Suprapubic skin (tissue), 4 donors: ENCODE results near the gene CHAF1A. TPM values are rescaled to one million over a fixed set of nuclear protein-coding genes. Genes with fewer than 3 reads are reported as not detected.

Source experiments
- DNase-seq, 2 donors: peaks; one replicate each; pipeline ENCODE4 v3.0.0-alpha.2; 2019; ENCODE audit warnings: low spot score in 2 of 2
- H3K27ac ChIP-seq: fragments of 200-600 bp; sonication (generic); one replicate; pipeline ENCODE4 v1.5.1; 2019
- H3K27me3 ChIP-seq: fragments of 200-600 bp; sonication (generic); one replicate; pipeline ENCODE4 v1.5.1; 2019
- H3K36me3 ChIP-seq: fragments of 200-600 bp; sonication (generic); one replicate; pipeline ENCODE4 v1.5.1; 2019
- H3K4me1 ChIP-seq: fragments of 200-600 bp; sonication (generic); one replicate; pipeline ENCODE4 v1.5.1; 2019
- H3K4me3 ChIP-seq: fragments of 200-600 bp; sonication (generic); one replicate; pipeline ENCODE4 v1.5.1; 2019; ENCODE audit warnings: mild to moderate bottlenecking
- H3K9me3 ChIP-seq: fragments of 200-600 bp; sonication (generic); one replicate; pipeline ENCODE4 v1.5.1; 2019
- CTCF ChIP-seq, 2 donors: fragments of 200-600 bp in 1 of 2; fragments of 450-650 bp in 1 of 2; sonication (generic) in 1 of 2; IDR thresholded peaks; one replicate each; pipeline ENCODE4 v1.5.1; 2016 to 2019; ENCODE audit warnings: antibody characterized with exemption in 2 of 2, mild to moderate bottlenecking in 1 of 2, moderate library complexity in 1 of 2
- EP300 ChIP-seq: sonication (generic); formaldehyde crosslinking; IDR thresholded peaks from one replicate; pipeline ENCODE4 v1.6.1; 2017; ENCODE audit warnings: antibody characterized with exemption
- POLR2A ChIP-seq, 2 donors: fragments of 450-650 bp; IDR thresholded peaks; one replicate each; pipeline ENCODE4 v1.6.1; 2017; ENCODE audit warnings: antibody characterized with exemption in 2 of 2, mild to moderate bottlenecking in 2 of 2, moderate library complexity in 2 of 2
- POLR2AphosphoS5 ChIP-seq, 3 donors: sonication (generic); formaldehyde crosslinking; IDR thresholded peaks; one replicate each; pipeline ENCODE4 v1.6.1; 2017; ENCODE audit warnings: antibody characterized with exemption in 3 of 3
- WGBS: methylation state at CpG from one replicate; pipeline ENCODE4 v1.1.5; 2018; 5-methylcytosine and 5-hydroxymethylcytosine counted together
- total RNA-seq, 4 donors: library from RNA; depleted of rRNA; stranded (reverse); fragments of >200 nt; gene quantifications; one replicate each; pipeline ENCODE4 v1.1.0, GENCODE V29; 2016

CHAF1A gene
- total RNA-seq, 4 donors from 2014 or later, result 8.5 to 20.4 (median 11.4) TPM

DNA sequence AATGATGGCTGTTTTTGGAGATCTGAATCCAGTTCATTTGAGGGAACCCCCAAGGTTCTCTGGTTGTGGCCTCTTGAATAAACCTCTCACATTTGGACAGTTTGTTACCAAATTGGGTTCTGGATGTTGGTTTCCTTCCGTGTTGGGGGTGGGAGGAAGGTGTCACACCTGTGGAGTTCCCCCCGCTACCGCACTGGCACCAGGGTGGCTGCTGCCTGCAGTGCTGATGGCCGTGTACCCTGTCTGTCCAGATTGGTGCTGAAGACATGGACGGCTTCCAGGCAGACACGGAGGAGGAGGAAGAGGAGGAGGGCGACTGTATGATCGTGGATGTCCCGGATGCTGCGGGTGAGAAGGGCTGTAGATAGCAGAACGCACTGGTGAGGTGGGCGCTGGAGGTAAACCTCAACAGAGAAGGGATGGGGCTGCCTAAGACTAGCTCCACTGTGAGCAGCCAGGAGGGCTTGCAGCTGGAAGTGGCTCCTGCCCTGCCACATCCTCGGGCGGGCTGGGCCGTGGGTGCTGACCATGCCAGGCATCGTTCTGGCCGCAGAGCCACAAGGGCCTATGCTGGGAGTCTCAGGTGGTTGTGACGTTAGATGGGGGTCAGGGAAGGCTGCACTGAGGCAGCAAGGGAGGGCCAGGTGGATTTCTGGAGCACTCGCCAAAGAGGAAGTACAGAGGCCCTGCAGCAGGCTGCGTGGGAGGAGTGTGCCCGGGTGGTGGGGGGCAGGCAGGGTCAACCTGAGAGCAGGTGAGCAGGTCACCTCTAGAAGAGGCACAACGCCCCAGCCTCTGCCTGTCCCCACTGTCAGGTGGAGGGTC is 39.8 kb downstream of the CHAF1A start:
- no peaks in the 10 kb centered on the region for H3K9me3 ChIP-seq
- peaks cover 33% of the 10 kb centered on the region for H3K36me3 ChIP-seq
- TF ChIP-seq CTCF (IDR thresholded peaks at IDR 0.05) (no peak), POLR2A (IDR thresholded peaks at IDR 0.05) (no peak), POLR2AphosphoS5 (IDR thresholded peaks at IDR 0.05) (no peak), EP300 (no peak)
- no peak overlapping the region for H3K27ac ChIP-seq
- WGBS, result 74% methylated on average over 18 of the region's 22 CpGs
- no peaks in the 10 kb centered on the region for H3K27me3 ChIP-seq
- no peaks in the 10 kb centered on the region for H3K4me1 ChIP-seq
- H3K4me3 ChIP-seq, result no peak overlapping the region
- DNase-seq, result no peak

DNA sequence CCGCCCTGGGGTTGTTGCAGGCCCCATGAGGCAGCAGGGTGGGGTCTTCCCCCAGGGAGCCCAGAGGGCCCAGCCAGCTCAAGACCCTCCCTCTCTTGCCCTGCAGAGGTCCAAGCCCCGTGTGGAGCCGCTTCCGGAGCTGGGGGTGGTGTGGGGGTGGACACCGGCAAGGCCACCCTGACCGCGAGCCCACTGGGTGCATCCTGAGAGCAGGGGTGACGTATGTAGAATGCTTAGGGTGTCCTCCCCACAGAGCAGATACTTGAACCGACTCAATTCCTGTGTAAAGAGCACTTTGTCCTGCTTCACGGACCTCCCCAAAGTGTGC is 40.3 kb downstream of the CHAF1A start:
- no peak for DNase-seq
- Histone ChIP-seq H3K27me3 (no peaks in the 10 kb centered on the region), H3K4me1 (no peaks in the 10 kb centered on the region), H3K36me3 (peaks cover 38% of the 10 kb centered on the region), H3K27ac (no peak overlapping the region), H3K9me3 (no peaks in the 10 kb centered on the region), H3K4me3 (no peak overlapping the region)
- TF ChIP-seq POLR2AphosphoS5 (IDR thresholded peaks at IDR 0.05) (no peak), POLR2A (IDR thresholded peaks at IDR 0.05) (no peak), CTCF (IDR thresholded peaks at IDR 0.05) (no peak), EP300 (no peak)
- WGBS, result 89% methylated on average over 6 of the region's 10 CpGs

GRCh38 chr19:4443188-4443587 is 40.7 kb downstream of the CHAF1A start:
- no peak overlapping the region for H3K4me3 ChIP-seq
- no peak for TF ChIP-seq CTCF (IDR thresholded peaks at IDR 0.05)
- no peak for TF ChIP-seq POLR2AphosphoS5 (IDR thresholded peaks at IDR 0.05)
- no peak for TF ChIP-seq POLR2A (IDR thresholded peaks at IDR 0.05)
- no peak for TF ChIP-seq EP300
- H3K4me1 ChIP-seq, result no peaks in the 10 kb centered on the region
- DNase-seq, result no peak
- H3K27ac ChIP-seq, result no peak overlapping the region
- H3K27me3 ChIP-seq, result no peaks in the 10 kb centered on the region
- no peaks in the 10 kb centered on the region for H3K9me3 ChIP-seq
- H3K36me3 ChIP-seq, result peaks cover 42% of the 10 kb centered on the region
- WGBS, result 96% methylated on average over 11 of the region's 15 CpGs

DNA sequence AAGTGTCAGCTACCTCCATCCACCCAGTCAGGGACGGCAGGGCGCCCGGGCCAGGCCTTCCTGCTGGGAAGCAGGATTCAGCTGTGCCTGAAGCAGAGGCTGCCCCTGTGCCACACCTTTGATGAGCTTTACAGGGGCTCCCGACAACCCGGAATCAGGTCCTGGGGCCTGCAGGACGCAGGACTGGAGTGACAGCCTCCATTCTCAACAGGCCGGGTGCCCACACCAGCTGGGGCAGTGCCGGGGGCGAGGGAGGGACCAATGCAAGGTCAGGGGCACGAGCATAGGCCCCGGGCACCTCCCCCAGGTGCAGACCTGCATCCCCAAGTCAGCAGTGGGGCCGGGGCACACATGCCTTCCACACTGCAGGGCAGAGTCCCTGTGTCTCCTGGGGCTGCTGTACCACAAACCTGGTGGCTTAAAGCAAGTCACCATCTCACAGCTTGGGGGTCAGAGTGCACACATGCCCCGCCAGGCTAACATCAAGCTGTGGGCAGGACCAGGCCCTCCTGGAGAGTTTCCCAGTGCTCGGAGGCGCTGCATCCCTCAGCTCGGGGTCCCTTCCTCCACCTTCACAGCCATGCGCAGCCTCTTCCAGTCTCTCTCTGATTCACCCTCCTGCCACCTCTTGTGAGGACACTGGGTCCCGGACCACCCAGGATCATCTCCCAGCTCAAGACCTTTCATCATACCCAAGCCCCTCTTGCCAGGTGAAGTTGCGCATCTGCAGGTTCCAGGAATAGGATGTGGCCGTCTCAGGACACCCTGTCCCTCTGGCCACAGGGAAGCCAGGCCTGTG is 41.7 kb downstream of the CHAF1A start:
- H3K4me1 ChIP-seq, result peaks cover 8% of the 10 kb centered on the region
- 67% methylated on average over 7 of the region's 20 CpGs for WGBS
- peaks cover 52% of the 10 kb centered on the region for H3K36me3 ChIP-seq
- no peaks in the 10 kb centered on the region for H3K27me3 ChIP-seq
- DNase-seq, result no peak
- TF ChIP-seq POLR2AphosphoS5 (IDR thresholded peaks at IDR 0.05), result no peak
- no peak for TF ChIP-seq POLR2A (IDR thresholded peaks at IDR 0.05)
- no peak for TF ChIP-seq EP300
- no peak for TF ChIP-seq CTCF (IDR thresholded peaks at IDR 0.05)
- H3K9me3 ChIP-seq, result no peaks in the 10 kb centered on the region
- H3K27ac ChIP-seq, result no peak overlapping the region
- no peak overlapping the region for H3K4me3 ChIP-seq
